A172 (cell line): ENCODE measurements around the gene PGAM5. TPM values are rescaled to one million over a fixed set of nuclear protein-coding genes. Genes with fewer than 3 reads are reported as not detected.
"Not testable (repeated sequence)": the region's sequence is repeated elsewhere in the genome, so short reads cannot be mapped to it uniquely, and the experiment has no call there.

Experiments
- DNase-seq: peaks from one replicate; pipeline ENCODE4 v3.0.0-alpha.2; 2015; ENCODE audit warnings: low spot score
- total RNA-seq: library from RNA; depleted of rRNA; stranded (reverse); fragments of >200 nt; shearing (Covaris generic); gene quantifications from 2 replicates; pipeline ENCODE4 v1.2.3, GENCODE V29; 2014

The PGAM5 gene
- total RNA-seq, 1 experiment from 2014 or later: 59.8 TPM

DNA sequence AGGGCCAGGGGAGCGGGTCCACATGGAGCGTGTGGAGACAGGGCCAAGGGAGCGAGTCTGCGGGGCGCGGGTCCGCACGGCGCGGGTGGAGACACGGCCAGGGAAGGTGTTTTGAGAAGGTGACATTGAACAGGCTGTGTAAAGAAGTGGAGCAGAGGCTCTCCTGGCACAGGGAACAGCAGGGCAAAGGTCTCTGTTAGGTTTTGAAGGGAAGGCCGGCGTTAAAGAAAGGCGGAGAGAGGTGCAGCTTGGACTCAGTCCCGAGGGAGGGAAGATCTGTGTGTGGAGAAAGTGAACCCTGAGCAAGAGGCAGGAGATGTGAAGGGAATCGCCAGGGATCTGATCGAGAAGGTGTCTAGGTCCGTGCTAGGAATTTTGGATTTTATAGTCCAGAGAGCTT is 21.4 kb upstream of the PGAM5 start:
- no peak for DNase-seq

DNA sequence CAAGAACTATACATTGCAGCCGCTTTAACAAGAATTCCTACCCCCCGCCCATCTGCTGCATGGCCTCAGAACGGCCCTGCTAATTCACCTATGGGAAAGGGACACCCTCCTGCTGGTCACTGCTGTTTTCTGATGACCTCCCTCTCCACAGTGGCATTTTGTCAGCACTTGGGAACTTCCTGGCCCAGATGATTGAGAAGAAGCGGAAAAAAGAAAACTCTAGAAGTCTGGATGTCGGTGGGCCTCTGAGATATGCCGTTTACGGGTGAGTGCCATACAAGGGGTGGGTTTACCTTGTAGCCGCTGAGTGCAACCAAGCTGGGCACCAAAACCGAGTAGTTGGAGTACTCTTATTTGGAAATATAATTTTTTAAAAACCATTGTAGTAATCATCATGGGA is 20.5 kb upstream of the PGAM5 start:
- DNase-seq: no peak

DNA sequence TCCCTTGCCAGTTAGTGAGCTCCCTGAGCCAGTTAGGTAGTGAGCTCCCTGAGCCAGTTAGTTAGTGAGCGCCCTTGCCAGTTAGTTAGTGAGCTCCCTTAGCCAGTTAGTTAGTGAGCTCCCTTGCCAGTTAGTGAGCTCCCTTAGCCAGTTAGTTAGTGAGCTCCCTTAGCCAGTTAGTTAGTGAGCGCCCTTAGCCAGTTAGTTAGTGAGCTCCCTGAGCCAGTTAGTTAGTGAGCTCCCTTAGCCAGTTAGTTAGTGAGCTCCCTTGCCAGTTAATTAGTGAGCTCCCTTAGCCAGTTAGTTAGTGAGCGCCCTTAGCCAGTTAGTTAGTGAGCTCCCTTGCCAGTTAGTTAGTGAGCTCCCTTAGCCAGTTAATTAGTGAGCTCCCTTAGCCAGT is 18.6 kb upstream of the PGAM5 start:
- DNase-seq: not testable (repeated sequence)

DNA sequence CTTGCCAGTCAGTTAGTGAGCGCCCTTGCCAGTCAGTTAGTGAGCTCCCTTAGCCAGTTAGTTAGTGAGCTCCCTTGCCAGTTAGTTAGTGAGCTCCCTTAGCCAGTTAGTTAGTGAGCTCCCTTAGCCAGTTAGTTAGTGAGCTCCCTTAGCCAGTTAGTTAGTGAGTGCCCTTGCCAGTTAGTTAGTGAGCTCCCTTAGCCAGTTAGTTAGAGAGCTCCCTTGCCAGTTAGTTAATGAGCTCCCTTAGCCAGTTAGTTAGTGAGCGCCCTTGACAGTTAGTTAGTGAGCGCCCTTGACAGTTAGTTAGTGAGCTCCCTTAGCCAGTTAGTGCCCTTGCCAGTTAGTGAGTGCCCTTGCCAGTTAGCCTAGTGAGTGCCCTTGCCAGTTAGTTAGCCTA is 15.8 kb upstream of the PGAM5 start:
- not testable (repeated sequence) for DNase-seq

DNA sequence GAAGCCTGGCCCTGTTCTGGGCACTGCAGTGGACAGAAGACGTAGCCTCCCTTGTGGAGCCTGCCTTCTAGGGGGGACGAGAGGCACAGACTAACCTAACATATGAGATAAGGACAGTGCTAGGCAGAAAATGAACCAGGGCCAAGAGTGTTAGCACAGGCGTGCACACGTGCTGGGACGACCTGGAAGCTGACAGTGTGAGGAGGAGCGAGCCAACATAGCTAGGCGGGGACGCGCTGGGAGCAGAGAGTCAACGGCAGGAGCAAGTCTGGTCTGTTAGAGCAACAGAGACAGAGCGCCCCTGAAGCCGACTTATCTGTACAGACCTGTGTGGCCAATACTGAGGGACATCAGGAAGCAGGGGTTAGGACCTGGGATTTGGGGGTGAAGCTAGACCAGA is 15.2 kb upstream of the PGAM5 start:
- DNase-seq: no peak

DNA sequence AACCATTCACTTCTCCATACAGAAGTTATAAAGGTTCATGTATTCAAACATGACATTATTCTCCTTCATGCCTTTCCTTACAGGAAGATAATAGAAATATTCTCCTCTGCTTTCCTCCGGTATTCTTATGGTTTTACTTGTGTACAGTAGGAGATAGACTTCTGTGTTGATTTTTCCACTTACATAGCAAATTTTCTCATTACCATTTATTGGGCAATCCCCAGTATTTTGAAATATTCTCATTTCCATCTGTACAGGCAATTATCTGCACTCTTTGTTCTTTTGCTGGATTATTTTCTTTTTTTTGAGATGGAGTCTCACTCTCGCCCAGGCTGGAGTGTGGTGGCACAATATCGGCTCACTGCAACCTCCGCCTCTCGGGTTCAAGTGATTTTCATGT is 12.3 kb upstream of the PGAM5 start:
- no peak for DNase-seq

DNA sequence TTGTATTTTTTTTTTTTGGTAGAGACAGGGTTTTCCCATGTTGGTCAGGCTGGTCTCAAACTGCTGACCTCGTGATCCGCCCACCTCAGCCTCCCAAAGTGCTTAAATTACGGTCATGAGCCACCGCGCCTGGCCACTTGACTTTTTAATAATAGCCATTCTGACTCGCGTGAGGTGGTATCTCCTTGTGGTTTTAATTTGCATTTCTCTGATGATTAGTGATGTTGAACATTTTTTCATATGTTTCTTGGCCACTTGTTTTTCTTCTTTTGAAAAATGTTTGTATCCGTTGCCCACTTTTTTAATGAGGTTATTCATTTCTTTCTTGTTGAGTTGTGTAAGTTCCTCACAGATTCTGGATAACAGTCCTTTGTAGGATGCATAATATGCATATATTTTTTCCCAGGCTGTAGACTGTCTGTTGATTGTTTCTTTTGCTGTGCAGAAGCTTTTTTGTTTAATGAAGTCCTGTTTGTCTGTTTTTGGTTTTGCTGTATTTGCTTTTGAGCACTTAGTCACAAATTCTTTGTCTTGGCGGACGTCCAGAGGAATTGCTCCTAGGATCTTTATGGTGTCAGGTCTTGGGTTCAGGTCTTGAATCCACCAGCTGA is 10.3 kb upstream of the PGAM5 start:
- peak; percentile 31 for DNase-seq

DNA sequence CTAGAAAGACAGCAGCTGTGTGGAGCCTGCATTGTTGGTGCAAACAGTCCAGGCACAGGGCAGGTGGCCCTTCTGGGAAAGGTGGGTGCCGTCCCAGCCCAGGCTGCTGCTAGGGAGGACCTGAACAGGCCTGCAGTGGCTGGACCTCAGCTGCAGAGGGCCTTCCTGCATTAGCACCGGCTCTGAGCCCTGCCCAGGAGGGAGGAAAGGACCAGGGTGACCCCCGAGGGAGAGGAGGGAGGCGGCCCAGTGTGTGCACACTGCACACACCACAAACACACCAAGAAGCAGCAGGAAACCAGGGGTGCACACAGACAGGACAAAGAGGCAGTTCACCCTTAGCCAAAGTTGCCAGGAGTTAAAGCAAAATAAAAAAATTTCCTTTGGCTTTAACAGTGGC is 8.0 kb upstream of the PGAM5 start:
- no peak for DNase-seq

DNA sequence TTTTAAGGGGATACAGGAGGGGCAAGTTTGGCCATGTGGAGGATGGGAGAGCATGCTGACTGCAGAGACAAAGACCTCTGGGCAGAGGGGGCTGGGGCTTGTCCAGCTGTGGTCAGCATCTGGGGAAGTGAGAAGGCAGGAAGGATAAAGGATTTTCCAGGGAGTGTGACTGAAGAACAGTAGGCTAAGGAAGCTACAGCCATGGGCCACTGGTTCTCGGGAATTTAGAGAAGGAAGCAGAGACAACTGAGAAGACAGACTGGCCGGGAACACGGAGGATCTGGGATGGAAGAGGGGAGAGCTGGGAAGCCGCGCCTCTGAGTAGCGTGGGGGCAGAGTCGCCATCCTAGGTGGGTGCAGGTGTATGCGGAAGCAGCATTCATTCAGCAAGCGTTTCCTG is 7.0 kb upstream of the PGAM5 start:
- no peak for DNase-seq

DNA sequence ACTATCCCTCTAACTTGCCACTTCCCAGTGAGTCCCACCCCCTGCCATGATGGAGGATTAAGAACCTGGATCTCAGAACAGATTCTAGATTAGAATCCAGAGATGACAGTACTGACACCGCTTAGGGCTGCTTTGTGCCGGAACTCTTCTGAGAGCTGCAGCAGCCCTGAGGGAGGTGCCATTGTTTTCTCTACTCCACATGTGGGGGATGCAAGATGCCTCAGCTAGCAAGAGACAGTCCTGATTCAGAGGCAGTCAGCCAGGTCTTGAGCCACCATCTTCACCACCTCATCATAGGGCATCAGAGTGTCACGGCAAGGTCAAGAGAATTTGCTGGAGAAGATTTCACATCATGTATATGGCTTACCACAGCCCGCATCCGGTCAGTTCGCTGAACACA is 3.4 kb upstream of the PGAM5 start:
- DNase-seq: no peak

DNA sequence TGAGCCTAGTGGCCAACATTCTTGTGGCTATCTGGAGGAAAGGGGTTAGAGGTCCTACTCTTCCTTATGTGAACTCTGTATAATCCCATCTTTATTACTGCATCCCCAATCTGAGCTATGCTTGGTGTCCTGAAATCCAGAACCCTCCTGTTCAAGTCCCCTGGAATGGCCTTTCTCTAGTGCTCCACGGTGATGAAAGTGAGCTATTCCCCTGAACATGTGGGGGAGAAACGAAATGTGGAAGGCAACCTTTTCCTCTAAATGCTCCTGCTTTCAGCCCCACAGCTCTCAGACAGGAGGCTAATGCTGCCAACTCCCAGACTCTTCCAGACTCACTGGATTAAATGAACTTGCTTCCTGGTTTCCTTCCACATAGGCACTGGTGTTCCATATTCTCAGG is 2.5 kb upstream of the PGAM5 start:
- DNase-seq: no peak

DNA sequence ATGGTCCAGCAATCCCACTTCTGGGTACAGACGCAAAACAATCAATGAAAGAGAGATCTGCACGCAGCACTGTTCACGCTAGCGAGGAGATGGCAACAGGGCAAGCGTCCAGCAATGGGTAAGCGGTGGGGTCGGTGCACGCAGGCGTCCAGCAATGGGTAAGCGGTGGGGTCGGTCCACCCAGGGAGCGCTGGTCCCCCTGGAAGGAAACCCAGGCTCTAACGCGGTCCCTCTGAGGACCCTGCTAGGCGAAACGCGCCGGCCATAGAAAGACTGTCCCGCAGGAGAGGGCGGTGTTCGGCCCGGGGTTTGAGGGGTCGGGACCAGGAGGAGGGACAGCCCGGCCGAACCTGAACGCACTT is 618 bp upstream of the PGAM5 start:
- no peak for DNase-seq

DNA sequence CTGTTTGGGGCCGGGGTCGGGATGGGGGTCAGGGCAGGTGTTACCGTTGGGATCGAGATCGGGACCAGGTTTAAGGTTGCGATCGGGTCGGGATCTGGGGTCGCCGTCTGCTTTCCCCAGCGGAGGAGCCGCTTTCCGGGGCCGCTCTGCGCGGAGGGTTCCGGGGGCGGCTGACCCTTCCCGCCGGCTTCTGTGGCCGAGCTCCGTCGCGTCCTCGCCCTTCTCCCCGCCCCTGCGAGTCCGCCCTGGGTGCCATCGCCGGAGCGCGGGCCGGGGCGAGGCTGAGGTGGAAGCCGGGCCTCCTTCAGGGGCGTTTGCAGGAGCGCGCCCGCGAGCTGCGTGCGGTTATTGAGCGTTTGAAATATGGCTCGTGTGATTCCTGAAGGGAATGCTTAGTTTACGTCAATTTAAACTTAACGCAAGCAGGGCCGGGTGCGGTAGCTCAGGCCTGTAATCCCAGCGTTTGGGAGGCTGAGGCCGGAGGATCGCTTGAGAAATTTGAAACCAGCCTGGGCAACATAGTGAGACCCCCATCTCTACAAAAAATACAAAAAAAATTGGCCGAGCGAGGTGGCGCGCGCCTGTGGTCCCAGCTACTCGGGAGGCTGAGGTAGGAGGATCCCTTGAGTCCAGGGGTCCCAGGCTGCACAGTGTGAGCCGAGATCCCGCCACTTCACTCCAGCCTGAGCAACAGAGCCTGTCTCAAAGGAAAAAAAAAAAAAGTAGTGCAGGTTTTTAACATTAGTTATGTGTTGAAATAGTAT is 620 bp downstream of the PGAM5 start:
- no peak for DNase-seq

DNA sequence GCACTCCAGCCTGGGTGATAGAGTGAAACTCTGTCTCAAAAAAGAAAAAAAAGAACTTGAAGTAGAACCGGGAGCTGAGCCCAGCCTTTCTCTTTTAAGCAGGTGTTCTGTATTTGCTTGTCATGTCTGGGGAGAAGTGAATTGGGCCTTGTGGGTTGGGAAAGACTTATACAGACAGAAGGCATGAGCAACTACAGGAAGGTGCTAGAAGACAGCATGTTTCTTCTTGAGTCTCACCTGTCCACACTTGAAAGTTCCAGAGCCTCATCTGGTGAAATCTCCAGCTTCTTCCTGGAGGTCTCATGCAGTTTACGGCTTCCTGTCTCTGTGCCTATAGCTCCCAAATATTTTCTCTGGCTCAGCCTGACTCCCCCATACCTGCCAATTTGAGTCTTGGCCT is 2.5 kb downstream of the PGAM5 start:
- no peak for DNase-seq

DNA sequence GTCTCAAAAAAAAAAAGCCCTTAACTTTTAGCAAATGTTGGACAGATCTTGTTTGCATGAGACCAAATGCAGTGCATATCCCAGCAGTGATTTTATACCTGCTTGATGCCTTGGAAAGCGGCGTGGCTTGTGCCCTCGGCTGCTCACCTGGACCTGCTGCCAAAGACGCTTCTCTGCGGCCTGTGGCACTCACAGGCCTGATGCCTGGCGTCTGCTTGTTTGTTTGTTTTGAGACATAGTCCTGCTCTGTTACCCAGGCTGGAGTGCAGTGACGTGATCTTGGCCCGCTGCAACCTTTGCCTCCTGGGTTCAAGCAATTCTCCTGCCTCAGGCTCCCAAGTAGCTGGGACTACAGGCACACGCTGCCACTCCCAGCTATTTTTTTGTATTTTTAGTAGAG is 5.2 kb downstream of the PGAM5 start:
- no peak for DNase-seq

DNA sequence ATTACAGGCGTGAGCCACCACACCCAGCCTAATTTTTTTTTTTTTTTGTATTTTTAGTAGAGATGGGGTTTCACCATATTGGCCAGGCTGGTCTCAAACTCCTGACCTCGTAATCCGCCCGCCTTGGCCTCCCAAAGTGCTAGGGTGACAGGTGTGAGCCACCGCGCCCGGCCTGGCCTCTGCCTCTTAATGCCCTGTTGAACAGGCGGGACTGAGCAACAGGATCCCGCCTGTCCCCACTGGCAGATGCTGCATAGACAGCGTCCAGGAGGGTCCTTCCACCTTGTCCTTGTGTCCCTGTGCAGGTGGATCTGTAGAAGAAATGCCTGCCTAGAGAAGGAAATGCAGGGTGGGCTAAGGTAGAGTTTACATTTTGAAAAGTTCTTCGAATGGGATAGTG is 5.7 kb downstream of the PGAM5 start:
- no peak for DNase-seq

DNA sequence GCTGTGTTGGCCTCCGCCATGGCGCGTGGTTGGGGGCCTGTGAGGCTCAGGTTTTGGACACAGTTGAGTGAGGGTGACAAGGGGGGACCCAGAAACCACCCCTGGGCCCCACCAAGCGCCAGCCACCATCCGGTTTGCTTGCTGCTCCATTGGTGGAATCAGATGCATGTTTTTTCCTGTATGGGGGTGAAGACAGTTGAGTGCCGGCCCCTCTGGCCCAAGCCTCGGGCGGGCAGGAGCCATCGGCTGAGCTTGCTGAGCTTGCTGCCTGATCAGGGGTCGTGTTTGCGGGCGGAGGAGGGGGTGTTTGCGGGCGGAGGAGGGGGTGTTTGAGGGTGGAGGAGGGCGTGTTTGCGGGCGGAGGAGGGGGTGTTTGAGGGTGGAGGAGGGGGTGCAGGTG is 6.4 kb downstream of the PGAM5 start:
- no peak for DNase-seq

DNA sequence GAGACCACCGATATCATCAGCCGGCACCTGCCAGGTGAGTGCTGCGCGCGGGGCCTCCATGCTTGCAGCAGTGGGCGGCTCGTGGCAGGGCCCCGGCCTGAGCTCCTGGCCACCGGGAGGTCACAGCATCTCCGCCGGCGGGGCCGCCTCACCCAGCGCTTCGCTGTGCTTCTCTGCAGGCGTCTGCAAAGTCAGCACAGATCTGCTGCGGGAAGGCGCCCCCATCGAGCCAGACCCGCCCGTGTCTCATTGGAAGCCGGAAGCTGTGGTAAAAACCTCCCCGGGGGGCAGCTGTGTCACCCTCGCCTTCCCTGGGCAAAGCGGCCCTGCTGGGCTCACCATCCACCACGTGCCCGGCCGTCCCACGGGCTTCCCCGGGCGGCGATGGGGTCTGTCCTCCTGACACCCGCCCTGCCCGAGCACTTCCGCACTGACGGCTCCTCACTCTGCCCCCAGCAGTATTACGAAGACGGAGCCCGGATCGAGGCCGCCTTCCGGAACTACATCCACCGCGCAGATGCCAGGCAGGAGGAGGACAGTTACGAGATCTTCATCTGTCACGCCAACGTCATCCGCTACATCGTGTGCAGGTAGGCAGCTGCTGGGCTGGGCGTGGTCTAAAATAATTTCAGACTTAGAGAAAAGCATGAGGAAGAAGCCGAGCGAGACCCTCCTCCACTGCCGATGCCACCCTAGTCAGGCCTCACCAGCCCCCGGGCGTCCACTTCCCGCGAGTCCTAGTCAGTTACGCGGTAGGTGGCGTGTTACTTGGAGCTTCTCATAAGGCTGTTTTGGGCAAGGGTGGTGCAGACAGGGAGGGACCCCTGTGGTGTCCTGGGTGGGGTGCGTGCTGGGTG is 7.1 kb downstream of the PGAM5 start:
- DNase-seq: peak; percentile 39

DNA sequence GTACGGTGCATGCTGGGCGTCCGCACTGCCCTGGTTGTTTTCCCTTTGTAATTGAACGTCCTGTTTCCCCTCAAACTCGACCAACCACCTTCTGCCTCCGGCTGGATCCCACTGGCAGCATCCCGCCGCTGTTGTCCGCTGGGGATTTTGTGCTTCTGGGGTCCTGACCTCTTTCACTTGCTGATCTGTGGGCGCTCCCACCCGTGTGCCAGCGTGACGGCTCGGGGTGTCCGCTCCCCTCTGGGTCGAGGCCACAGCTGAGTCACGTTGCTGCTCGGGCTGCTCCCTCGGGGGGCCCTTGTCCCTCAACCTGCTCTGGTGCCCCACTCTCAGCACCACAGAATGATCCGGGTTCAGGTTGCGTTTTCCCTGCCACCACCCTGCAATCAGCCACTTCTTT is 8.0 kb downstream of the PGAM5 start:
- no peak for DNase-seq

DNA sequence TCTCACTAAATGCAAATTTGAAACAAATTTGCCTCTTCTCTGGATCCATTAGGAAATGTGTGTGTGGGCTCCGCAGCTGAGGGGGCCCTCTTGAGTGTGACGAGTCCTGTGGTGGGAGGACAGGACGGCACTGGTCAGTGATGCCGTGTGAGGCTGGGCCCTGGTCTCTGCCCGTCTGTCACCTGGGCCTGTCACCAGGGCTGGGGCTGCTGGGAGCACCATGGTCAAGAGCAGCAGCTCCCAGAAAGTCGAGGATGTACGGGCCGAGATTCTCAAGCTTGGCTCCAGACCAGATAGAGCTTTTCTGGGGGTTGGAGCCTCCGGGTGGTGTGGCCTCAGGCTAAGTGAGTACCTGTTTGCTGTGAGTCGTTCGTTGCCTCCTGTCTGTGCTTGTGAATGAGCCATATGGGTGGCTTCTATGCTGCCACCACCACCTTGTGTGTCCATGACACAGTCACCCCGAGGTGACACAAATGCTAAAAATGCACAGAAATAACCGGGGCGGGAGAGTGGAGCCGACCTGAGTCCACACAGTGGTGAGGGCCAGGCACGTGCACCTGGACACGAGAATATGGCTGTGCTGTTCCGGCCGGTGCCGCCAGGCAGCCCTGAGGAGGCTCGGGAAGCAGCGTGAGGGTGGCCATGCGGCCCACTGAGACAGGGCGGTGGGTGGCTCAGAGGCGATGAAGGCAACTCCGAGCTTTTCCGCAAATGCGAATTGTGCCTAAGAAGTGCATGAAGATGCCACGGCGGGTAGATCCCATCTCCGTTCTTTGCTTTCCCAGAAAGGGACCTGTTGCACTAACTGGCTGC is 8.7 kb downstream of the PGAM5 start:
- no peak for DNase-seq

DNA sequence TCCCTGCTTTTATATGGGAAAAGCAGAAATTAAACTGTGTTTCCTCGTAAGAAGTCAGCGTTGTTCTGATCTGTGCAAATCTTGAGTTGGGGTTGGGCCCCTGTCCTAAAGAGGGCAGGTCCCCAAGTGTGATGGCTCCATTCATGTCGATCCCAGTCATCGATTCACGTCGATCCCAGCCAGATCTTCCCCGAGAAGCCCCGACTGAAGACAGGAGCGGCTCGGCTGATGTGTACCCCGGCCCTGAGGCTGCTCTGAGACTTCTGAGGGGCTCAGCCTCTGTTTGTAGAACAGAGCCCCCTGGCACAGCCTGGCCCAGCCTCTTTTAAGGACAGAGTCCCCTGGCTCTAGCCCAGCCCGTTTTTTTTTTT is 9.3 kb downstream of the PGAM5 start:
- DNase-seq: no peak
